Uterus (tissue), 4 donors: ENCODE measurements around the gene ID2. TPM values are rescaled to one million over a fixed set of nuclear protein-coding genes. Genes with fewer than 3 reads are reported as not detected.

Source experiments
- DNase-seq, 2 donors: peaks; one replicate each; pipeline ENCODE4 v3.0.0-alpha.2; 2019 to 2020
- H3K27ac ChIP-seq, 2 donors: fragments of 200-600 bp; sonication (generic); 1 replicate in 1 of 2; 2 replicates in 1 of 2; pipeline ENCODE4 v1.5.1; 2016 to 2018
- H3K27me3 ChIP-seq, 2 donors: fragments of 200-600 bp; sonication (generic); one replicate each; pipeline ENCODE4 v1.5.1; 2018 to 2019; ENCODE audit warnings: control low read depth in 1 of 2
- H3K36me3 ChIP-seq, 2 donors: fragments of 200-600 bp; sonication (generic); one replicate each; pipeline ENCODE4 v1.5.1; 2019; ENCODE audit warnings: control low read depth in 1 of 2
- H3K4me1 ChIP-seq, 2 donors: fragments of 200-600 bp; sonication (generic); one replicate each; pipeline ENCODE4 v1.5.1; 2018 to 2019; ENCODE audit warnings: control low read depth in 1 of 2
- H3K4me3 ChIP-seq, 2 donors: fragments of 200-600 bp; sonication (generic); 1 replicate in 1 of 2; 2 replicates in 1 of 2; pipeline ENCODE4 v1.5.1; 2018 to 2019; ENCODE audit warnings: mild to moderate bottlenecking in 1 of 2
- H3K9me3 ChIP-seq, 2 donors: fragments of 200-600 bp; sonication (generic); one replicate each; pipeline ENCODE4 v1.5.1; 2019; ENCODE audit warnings: control low read depth in 1 of 2
- CTCF ChIP-seq, 4 experiments: fragments of 200-600 bp in 2 of 4; fragments of 450-650 bp in 2 of 4; sonication (generic) in 2 of 4; IDR thresholded peaks; one replicate each; pipeline ENCODE4 v1.5.1; 2016 to 2019; ENCODE audit warnings: antibody characterized with exemption in 4 of 4, mild to moderate bottlenecking in 2 of 4, moderate library complexity in 1 of 4
- POLR2A ChIP-seq, 2 donors: fragments of 450-650 bp; IDR thresholded peaks; one replicate each; pipeline ENCODE4 v1.6.1; 2016; ENCODE audit warnings: antibody characterized with exemption in 2 of 2, mild to moderate bottlenecking in 1 of 2, moderate library complexity in 1 of 2
- intact Hi-C: fragments of 100-400 bp; cut with DNase I; formaldehyde crosslinking; loops from one replicate; pipeline ENCODE4 v1.15.1; 2023; ENCODE audit warnings: low total_unique reads
- total RNA-seq, 4 donors: library from RNA; depleted of rRNA in 3 of 4; stranded (reverse); fragments of >200 nt in 3 of 4; gene quantifications; one replicate each; pipeline versions ENCODE4 v1.1.0 to v1.2.4, GENCODE V29; 2014 to 2023
- donor health status: DM: yes; HTN: yes; CAD: no.

Gene ID2
- total RNA-seq, 4 donors from 2014 or later = 36.9 to 341 (median 176) TPM

DNA sequence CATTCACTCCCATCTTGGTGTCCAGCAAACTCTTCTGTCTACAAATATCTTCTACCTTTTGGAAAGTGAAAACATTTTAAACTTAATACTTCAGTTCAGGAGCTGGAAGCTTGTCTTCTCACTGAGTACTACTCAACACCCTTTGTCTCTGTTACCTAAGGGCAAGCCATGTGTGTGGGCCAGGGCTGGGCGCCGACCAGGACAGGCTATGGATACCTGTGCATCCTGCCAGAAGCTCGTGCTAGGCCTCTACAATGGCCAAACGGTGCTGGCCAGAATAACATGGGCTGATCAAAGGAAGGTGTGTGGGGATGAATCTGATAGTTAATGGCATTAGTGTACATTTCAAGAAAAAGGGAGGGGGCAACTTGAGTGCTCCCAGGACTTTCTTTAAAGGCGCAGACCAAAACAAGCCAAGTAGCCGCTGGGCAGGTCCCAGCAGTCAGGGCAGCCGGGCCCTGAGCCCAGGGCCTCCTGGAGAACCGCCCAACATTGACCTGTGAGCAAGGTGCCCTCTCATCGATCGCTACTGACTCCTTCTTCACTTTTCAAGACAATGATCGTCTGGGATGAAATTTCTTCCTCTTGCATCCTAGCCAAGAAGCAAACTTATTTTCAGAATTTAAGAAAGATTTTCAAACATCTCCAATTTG lies 29.0 kb upstream of the ID2 start:
- Histone ChIP-seq H3K4me1 (peaks cover 0 to 4% of the 10 kb centered on the region in 2 donors), H3K4me3 (no peak overlapping the region), H3K36me3 (no peaks in the 10 kb centered on the region), H3K27me3 (no peaks in the 10 kb centered on the region), H3K9me3 (no peaks in the 10 kb centered on the region), H3K27ac (no peak overlapping the region)
- intact Hi-C loops = no loop called here
- TF ChIP-seq POLR2A (IDR thresholded peaks at IDR 0.05) (no peak), CTCF (IDR thresholded peaks at IDR 0.05) (no peak)
- no peak for DNase-seq

DNA sequence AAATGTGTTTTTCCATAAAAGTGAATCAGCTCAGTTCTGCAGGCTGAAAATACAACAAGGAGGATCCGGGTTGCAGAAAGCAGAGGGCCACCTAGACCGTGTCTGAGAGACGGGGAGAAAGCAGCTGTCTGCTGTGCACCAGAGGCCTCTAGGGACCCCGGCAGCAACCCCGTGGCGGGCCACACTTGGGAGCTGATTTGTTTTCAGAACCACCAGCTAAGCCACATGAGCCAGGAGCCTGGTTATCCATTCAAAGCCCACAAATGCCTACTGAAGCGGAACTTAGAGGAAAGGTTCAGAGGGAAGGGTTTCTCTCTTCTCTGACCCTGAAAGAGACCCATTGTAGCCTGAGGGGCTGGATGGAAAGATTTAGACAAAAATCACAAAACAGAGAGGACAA lies 28.4 kb upstream of the ID2 start:
- Histone ChIP-seq H3K4me3 (no peak overlapping the region), H3K27me3 (no peaks in the 10 kb centered on the region), H3K4me1 (peaks cover 0 to 4% of the 10 kb centered on the region in 2 donors), H3K36me3 (no peaks in the 10 kb centered on the region), H3K9me3 (no peaks in the 10 kb centered on the region), H3K27ac (no peak overlapping the region)
- intact Hi-C loops = no loop called here
- TF ChIP-seq CTCF (IDR thresholded peaks at IDR 0.05) = no peak
- no peak for TF ChIP-seq POLR2A (IDR thresholded peaks at IDR 0.05)
- DNase-seq = no peak

DNA sequence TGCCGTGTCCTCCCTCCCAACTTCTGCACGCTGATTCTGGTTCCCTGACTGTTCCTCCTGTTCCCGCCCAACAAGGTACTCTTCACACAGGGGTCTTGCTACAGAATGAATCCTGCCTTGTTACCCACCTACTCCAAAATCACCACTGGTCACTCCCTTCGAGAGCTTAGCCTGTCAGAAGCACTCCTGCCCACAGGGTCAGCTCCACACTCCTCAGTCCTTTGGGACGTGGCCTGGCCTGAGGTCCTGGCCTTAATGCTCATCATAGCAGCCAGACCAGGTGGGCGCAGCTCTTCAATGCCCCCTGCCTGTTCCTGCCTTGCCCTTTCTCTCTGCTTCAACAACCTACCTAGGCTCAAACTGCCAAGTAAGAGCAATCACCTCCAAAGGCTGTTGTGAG lies 27.8 kb upstream of the ID2 start:
- no peak overlapping the region for H3K27ac ChIP-seq
- H3K27me3 ChIP-seq = no peaks in the 10 kb centered on the region
- no peak overlapping the region for H3K4me3 ChIP-seq
- DNase-seq = no peak
- intact Hi-C loops = no loop called here
- H3K36me3 ChIP-seq = no peaks in the 10 kb centered on the region
- H3K9me3 ChIP-seq = no peaks in the 10 kb centered on the region
- TF ChIP-seq CTCF (IDR thresholded peaks at IDR 0.05) = no peak
- no peak for TF ChIP-seq POLR2A (IDR thresholded peaks at IDR 0.05)
- no peaks in the 10 kb centered on the region for H3K4me1 ChIP-seq

GRCh38 chr2:8654483-8654882 lies 27.4 kb upstream of the ID2 start:
- Histone ChIP-seq H3K27ac (no peak overlapping the region), H3K36me3 (no peaks in the 10 kb centered on the region), H3K4me3 (no peak overlapping the region), H3K9me3 (no peaks in the 10 kb centered on the region), H3K4me1 (no peaks in the 10 kb centered on the region), H3K27me3 (no peaks in the 10 kb centered on the region)
- intact Hi-C loops = no loop called here
- TF ChIP-seq CTCF (IDR thresholded peaks at IDR 0.05) (no peak), POLR2A (IDR thresholded peaks at IDR 0.05) (no peak)
- DNase-seq = no peak

GRCh38 chr2:8656160-8656641 lies 25.7 kb upstream of the ID2 start:
- H3K27ac ChIP-seq = no peak overlapping the region
- intact Hi-C loops = no loop called here
- DNase-seq = no peak
- no peaks in the 10 kb centered on the region for H3K9me3 ChIP-seq
- H3K36me3 ChIP-seq = no peaks in the 10 kb centered on the region
- TF ChIP-seq POLR2A (IDR thresholded peaks at IDR 0.05) (no peak), CTCF (IDR thresholded peaks at IDR 0.05) (no peak)
- H3K4me1 ChIP-seq = no peaks in the 10 kb centered on the region
- no peak overlapping the region for H3K4me3 ChIP-seq
- no peaks in the 10 kb centered on the region for H3K27me3 ChIP-seq
